HG02571 (cell line): ENCODE measurements around the gene PLXNA2.

ENCODE experiments used
- ATAC-seq: cut with Tn5 transposase; IDR thresholded peaks from one replicate; pipeline ENCODE4 v1.9.1; 2021; ENCODE audit warnings: mild to moderate bottlenecking, moderate library complexity; ENCODE audit not compliant: unreplicated experiment

The PLXNA2 gene

DNA sequence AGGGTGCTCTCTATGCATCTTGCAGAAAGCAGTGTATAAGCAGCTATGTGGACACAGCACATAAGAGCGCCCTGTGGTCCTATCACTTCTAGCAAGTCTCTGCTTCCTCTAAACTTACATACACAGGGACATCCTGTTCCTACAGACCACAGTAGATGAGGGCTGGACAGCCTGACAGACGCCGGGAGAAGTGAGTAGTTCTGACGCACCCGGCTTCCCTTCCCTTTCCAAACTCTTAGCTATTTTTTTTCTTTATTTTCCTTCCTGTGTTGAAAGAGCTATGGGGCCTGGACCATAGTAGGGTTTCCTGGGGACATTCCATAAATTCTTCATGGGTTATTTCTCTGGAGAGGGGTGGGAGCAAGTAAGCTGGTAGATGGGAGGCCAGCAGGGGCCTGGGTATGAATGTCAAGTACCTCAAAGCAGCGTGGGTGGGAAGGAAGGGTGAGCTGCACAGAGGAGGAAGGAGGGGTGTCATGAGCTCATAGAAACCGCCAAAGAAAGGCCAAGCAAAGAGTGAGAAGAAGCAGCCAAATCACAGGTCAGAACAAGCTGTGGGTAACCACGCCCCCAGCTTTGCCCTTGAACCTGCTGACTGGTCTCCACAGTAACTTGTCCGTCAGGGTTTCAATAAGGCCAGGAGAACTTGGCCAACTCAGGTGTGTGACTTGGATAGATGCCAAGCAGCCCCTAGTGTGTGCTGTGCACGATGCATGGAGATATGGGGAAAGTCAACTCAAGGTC lies 36.6 kb downstream of the PLXNA2 start:
- no peak for ATAC-seq

- ATAC-seq: no peak
These were observed 38.0 kb downstream of the PLXNA2 start for GRCh38 chr1:208206092-208206698.

DNA sequence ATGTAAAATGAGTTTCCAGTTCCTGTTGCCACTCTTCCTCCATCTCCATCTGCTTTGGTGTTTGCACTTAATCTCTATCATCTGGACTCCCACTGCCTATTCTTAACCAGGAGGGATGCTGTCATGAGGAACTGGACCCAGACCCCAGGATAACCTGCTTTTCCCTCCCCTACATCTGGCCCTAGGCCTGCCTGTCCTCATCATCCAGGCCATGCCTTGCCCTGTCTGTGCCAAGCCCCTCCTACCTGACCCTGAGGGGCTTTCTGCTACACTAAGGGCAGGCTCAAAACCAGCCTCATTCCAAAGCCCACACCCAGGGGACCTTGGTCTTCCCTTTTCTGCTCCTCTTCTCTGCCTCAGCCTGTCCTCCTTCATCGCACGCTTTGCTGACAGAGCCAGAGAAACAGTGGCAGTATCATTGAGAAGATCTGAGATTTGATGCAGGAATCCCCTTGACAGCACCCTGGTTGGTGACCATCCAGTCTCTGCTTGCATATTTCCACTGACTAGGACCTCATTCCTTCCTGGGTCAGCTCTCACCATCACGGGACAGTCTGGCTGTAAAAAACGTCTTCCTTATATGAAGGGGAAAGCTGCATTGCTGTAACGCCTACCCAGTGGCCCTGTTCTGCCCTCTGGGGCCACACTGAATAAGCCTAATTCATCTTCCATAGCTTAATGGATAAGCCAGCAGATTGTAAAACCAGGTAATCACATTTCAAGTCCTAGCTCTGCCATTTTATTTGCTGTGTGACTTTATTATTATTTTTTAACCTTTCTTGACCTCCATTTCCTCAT lies 38.8 kb downstream of the PLXNA2 start:
- ATAC-seq: no peak

DNA sequence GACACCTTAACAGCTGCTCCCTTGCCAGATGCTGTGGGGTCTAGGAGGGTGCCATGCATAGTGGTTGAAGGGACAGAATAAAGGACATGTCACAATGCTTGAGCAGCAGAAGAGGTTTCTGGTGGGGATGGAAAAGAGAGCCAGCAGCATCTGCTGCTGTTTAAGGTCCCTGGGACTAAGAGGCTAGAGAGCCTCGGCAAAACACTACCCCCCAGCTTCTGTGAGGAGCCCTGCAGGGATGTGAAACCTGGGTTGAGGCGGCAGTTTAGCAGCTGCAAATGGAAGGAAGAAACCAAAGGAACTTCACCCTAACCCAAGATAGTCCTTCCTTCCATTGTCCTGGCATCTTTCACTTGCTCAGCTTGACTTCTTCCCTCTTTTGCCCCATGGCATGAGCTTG lies 39.4 kb downstream of the PLXNA2 start:
- no peak for ATAC-seq

DNA sequence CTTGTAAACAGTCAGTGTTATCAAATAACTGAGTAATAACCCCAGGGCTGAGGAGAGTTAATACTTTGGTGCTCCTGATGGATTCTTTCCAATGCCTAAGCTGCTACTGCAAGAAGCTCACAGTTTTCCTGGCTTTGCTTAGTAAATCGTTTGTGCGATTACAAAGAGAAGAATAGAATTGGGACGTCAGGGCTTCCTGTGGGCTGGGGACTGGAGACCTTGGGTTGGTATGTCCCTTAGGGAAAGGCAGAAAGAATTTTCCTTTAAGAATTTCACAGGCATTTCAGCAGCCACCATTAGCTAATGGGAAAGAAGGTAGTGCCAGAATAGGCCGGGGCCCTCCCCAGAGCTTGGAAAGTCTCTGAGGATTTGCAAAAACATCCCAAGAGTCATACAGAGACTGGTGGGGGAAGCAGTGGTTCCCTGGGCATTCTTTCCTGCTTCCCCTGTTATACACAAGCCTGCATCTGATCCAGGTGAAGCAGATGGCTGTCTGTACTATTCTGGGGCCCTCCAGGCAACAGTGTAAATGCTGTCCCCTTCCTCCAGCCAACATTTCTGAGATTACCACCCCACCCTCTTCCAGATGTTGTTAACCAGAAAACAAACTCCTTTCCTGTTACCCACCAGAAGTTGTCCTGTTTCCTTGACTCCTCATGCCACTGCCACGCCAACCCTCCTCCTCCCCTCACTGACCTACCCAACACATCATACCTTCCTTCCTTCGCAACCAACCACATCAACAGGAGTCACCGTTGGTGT lies 40.2 kb downstream of the PLXNA2 start:
- ATAC-seq: no peak

GRCh38 chr1:208203127-208203847 lies 40.9 kb downstream of the PLXNA2 start:
- ATAC-seq: no peak

DNA sequence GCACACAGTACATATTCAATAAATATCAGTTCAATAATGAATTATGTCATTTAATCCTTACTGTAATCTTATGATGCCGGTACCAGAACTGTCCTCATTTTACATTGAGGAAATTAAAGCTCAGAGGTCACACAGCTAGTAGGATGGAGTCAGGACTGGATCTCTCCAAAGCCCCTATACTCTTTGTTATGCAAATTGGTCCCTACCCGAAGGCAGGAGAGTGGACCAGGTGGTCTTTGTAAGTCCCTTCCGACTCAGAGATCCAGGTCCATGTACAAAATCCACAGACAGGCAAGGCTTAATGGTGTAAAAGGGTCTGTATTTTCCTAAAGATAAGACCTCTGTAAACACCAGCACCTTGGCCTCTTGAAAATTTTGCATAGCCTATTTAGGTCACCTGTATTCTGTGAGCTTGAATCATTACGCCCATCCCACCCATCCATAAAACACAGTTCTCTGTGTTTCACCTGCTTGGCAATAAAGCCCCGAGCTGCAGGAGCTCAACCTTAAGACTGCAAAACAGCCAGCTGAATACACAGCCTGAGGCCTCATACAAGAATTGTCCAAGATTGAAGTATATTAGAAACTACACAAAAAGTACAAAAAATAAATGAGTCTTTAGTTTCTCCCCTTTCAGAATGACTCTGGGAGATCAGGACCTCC lies 41.7 kb downstream of the PLXNA2 start:
- no peak for ATAC-seq

DNA sequence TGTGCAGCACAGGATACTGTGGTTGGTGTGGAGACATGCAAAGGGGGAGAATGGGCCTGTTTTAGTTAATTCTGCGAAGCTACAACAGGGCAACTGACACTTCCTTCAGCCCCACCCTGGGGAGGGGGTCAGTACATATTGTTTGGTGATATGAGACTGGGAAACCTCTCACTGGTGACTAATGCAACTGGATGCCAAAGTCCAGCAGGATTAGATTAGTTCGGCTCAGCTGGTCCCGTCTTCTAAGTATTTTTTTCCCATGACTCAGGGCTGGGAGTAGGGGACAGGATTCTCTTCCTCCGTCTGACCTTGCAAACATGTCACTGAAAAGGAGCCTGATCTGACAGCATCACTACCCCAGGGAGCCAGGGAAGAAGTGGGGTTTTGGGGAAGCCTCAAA lies 43.0 kb downstream of the PLXNA2 start:
- no peak for ATAC-seq

DNA sequence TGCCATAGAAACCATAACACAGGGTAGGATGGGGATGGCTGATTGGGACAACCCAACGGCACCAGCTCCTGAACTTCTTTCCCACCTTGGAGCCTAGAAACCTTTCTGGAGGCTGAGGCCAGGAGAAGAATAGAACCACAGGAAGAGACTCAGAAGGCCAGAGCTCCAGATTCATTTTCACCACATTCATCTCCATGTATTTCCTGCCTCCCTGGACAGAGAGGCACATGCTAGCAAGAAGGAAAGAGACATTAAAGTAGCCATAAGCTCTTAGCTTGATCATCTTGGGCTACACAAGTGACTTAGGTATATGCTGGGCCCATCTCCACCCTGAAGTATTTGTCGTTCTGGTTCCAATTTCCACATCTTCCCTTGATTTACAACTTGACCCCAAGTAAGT lies 44.1 kb downstream of the PLXNA2 start:
- ATAC-seq: no peak

DNA sequence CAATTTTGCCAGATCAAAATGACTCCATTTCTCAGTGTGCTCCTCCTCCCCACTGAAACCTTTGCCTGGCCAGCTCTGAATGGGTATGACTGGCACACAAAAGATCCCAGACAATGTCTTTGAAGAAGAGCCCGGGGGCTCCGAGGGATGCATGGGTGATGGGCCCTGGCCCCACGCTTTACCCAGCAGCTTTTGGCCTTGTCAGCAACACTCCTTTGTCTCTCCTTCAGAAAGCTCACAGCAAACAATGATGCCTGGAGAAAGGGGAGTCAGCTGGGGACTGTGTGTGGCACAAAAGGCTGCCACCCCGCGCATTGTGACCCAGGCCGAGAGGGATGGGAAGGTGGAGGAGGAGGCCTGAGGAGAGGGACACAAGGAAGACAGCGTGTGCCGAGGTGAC lies 45.9 kb downstream of the PLXNA2 start:
- no peak for ATAC-seq

- no peak for ATAC-seq
These were observed 49.2 kb downstream of the PLXNA2 start for GRCh38 chr1:208194944-208195343.

GRCh38 chr1:208192995-208193394 lies 51.2 kb downstream of the PLXNA2 start:
- ATAC-seq: no peak

DNA sequence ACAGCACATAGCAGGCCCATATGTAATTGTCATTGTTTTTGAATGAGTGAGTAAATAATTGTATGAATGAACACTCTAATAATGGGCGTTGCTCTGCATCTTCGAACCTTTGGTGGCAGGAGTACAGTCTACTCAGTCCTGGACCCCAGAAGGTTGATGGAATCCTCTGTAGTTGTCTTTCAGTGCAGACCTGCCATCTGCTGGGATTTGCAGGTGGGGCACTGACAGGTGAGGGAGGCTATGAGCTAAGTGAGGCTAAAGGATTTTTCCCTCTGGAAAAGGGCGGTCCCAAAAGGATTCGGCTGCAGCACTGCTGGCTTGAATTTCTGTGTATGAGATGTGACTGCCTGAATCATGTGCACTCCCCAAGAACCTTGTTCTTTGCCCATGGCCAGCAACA lies 53.4 kb downstream of the PLXNA2 start:
- no peak for ATAC-seq

GRCh38 chr1:208189716-208190115 lies 54.5 kb downstream of the PLXNA2 start:
- ATAC-seq: no peak

DNA sequence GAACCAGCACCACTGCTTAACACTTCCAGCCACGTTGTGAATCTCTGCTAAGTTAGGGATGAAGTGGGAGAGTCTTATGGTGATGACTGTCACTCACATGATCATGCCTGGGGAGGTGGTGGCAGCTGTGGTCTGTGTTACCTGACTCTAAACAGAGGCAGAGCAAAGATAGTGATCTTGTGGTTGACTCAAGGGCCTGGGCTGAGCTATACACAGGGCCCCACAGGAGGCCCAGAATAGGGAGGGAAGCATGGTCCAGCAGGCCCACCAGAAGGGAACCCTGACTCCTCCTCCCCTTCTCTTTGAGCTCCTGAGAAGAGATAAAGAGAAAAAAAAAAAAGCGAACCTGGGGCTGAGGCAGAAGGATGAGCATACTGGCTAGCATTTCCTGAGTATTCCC lies 55.0 kb downstream of the PLXNA2 start:
- no peak for ATAC-seq

DNA sequence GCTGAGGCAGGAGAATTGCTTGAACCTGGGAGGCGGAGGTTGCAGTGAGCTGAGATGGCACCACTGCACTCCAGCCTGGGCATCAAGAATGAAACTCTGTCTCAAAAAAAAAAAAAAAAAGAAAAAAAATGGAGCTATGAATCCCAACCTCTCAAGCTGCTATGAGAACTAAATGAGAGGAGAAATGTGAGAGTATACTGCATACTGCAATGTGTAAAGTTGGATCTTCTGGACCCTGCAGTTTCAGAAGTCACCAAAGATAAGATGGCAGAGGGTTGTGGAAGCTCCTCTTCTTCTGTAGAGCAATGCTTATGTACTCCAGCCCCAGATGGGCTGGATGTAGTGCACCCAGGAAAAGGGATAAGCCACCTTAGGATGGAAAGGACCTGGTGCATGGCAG lies 55.6 kb downstream of the PLXNA2 start:
- no peak for ATAC-seq

DNA sequence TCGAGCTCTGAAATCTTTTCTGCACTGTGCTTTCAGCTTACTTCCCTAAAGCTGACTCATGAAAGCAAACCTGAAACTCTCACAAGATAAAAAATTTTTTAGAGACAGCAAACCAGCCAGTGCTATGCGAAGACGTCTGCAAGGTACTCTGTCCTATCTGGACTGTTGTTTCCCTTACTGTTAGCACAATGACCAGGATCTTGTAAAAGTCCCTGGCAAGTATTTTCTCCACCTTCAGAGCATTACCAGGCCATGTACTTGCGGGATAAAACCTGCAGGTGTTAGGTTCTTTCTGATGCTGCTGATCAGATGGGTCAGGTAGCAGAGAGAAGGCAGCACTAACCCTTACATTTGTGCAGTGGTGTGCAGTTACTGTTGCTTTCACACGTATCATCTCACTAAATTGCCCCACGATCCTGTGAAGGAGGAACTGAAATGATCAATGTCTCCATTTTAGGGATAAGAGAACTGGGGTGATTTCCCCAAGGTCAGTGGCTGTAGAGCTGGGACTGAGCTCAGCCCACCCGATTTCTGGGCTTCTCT lies 56.6 kb downstream of the PLXNA2 start:
- ATAC-seq: peak; percentile 59

GRCh38 chr1:208185801-208186231 lies 58.4 kb downstream of the PLXNA2 start:
- no peak for ATAC-seq

DNA sequence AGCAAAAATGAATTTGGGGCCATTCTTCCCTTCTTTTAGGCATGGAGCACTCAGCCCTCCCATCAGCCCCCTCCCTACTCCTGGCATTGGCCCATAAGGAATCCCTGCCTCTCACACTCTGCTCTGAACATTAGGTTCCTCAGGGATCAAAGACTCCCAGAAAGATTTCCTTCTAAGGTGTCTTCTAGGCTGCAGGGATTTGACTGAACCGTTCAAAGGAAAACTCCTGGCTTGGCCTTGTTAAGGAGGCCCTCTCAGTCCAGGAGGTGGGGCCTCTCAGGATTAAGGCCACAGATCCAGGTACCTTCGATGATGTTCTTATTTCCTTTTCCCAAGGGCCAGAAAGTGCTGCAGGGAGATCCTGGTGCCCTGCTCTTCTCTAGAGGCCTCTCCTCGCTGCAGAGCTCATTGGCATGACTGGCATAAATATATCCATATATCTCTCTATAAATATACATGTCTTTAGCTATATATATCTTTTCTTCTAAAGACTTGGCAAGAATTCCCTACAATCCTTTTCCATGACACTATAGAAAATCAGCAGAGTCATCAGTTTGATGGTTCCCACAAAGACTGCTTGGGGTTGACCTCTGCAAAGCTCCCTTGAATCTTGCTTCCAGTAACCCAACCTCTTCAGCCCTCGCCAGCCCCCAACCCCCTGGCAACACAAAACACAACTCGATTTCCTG lies 59.1 kb downstream of the PLXNA2 start:
- ATAC-seq: no peak
